ENCODE measurements around the gene ANGEL2. TPM values are rescaled to one million over a fixed set of nuclear protein-coding genes. Genes with fewer than 3 reads are reported as not detected.
"Not testable (repeated sequence)": the region's sequence is repeated elsewhere in the genome, so short reads cannot be mapped to it uniquely, and the experiment has no call there.

Gene ANGEL2
- total RNA-seq, 2 experiments from 2014 or later, result 40.1 to 42.7 TPM

GRCh38 chr1:213032651-213033050 is 17.0 kb upstream of the ANGEL2 start:
- H3K79me2 ChIP-seq (ENCODE audit: insufficient read depth, low read depth, low read length), result no peaks in the 10 kb centered on the region
- H3K9me2 ChIP-seq (ENCODE audit: insufficient read depth, low read length), result no peaks in the 10 kb centered on the region
- TF ChIP-seq CTCF (conservative IDR thresholded peaks at IDR 0.05; ENCODE audit: low read length) (no peak), EZH2phosphoT487 (IDR thresholded peaks at IDR 0.05; ENCODE audit: borderline replicate concordance, low read depth, low read length) (no peak)
- no peaks in the 10 kb centered on the region for H3K36me3 ChIP-seq (ENCODE audit: insufficient read depth, low read length)
- intact Hi-C loops (cut with micrococcal nuclease; ENCODE audit: unreplicated experiment), result no loop called here
- no peaks in the 10 kb centered on the region for H4K20me1 ChIP-seq (ENCODE audit: insufficient read depth, low read length)
- ChIA-PET POLR2A (interaction anchor here (0.7 to 1.1 kb wide), 3 partner anchors 14 to 23 kb away, joined by 3 to 5 read pairs (median 3); no protein-coding TSS in a partner anchor), CTCF (ENCODE audit: unreplicated experiment) (no interaction called here)
- no peaks in the 10 kb centered on the region for H3K9me3 ChIP-seq (ENCODE audit: low read length)
- no TSS peak for BruUV-seq (replicated peaks)
- no peak overlapping the region for H3K4me3 ChIP-seq (ENCODE audit: low read depth, low read length, poor library complexity, severe bottlenecking)
- no peak for DNase-seq (ENCODE audit: low spot score)
- no peaks in the 10 kb centered on the region for H3K4me1 ChIP-seq (ENCODE audit: insufficient read depth, low read length, poor library complexity, severe bottlenecking)
- no peak overlapping the region for H2AFZ ChIP-seq (ENCODE audit: low read length)
- H3K4me2 ChIP-seq (ENCODE audit: low read length), result no peak overlapping the region
- no peak overlapping the region for H3K27ac ChIP-seq (ENCODE audit: low read depth, low read length, poor library complexity, severe bottlenecking)

GRCh38 chr1:213027024-213027423 is 11.4 kb upstream of the ANGEL2 start:
- H3K79me2 ChIP-seq (ENCODE audit: insufficient read depth, low read depth, low read length); H3K27ac ChIP-seq (ENCODE audit: low read depth, low read length, poor library complexity, severe bottlenecking); H3K4me2 ChIP-seq (ENCODE audit: low read length); H3K9me2 ChIP-seq (ENCODE audit: insufficient read depth, low read length); H3K9me3 ChIP-seq (ENCODE audit: low read length); DNase-seq (ENCODE audit: low spot score); H3K4me3 ChIP-seq (ENCODE audit: low read depth, low read length, poor library complexity, severe bottlenecking); H3K36me3 ChIP-seq (ENCODE audit: insufficient read depth, low read length); H4K20me1 ChIP-seq (ENCODE audit: insufficient read depth, low read length); BruUV-seq (replicated peaks); H2AFZ ChIP-seq (ENCODE audit: low read length); POLR2A ChIA-PET; CTCF ChIA-PET (ENCODE audit: unreplicated experiment); intact Hi-C loops (cut with micrococcal nuclease; ENCODE audit: unreplicated experiment); H3K4me1 ChIP-seq (ENCODE audit: insufficient read depth, low read length, poor library complexity, severe bottlenecking): not testable (repeated sequence)

GRCh38 chr1:213020016-213020415 is 4.3 kb upstream of the ANGEL2 start:
- no TSS peak for BruUV-seq (replicated peaks)
- Histone ChIP-seq H3K4me3 (ENCODE audit: low read depth, low read length, poor library complexity, severe bottlenecking) (no peak overlapping the region), H3K4me1 (ENCODE audit: insufficient read depth, low read length, poor library complexity, severe bottlenecking) (peaks cover 4% of the 10 kb centered on the region), H3K9me2 (ENCODE audit: insufficient read depth, low read length) (no peaks in the 10 kb centered on the region), H3K27ac (ENCODE audit: low read depth, low read length, poor library complexity, severe bottlenecking) (no peak overlapping the region), H2AFZ (ENCODE audit: low read length) (no peak overlapping the region), H3K79me2 (ENCODE audit: insufficient read depth, low read depth, low read length) (peaks cover 1% of the 10 kb centered on the region; the same call in 1 of the 2 replicates), H3K36me3 (ENCODE audit: insufficient read depth, low read length) (no peaks in the 10 kb centered on the region), H3K4me2 (ENCODE audit: low read length) (no peak overlapping the region), H3K9me3 (ENCODE audit: low read length) (no peaks in the 10 kb centered on the region), H4K20me1 (ENCODE audit: insufficient read depth, low read length) (no peaks in the 10 kb centered on the region)
- ChIA-PET CTCF (ENCODE audit: unreplicated experiment) (no interaction called here), POLR2A (interaction anchor here (1.2 to 1.6 kb wide), 3 partner anchors 13 to 162 kb away, joined by 3 to 5 read pairs (median 4); partner anchors contain the start of gene FLVCR1)
- no peak for TF ChIP-seq CTCF (conservative IDR thresholded peaks at IDR 0.05; ENCODE audit: low read length)
- no peak for TF ChIP-seq EZH2phosphoT487 (IDR thresholded peaks at IDR 0.05; ENCODE audit: borderline replicate concordance, low read depth, low read length)
- intact Hi-C loops (cut with micrococcal nuclease; ENCODE audit: unreplicated experiment), result no loop called here
- DNase-seq (ENCODE audit: low spot score), result no peak

Measured in OCI-LY7 (cell line).